T-helper 2 cell (primary cell): ENCODE measurements around the gene EMC9.
"Not testable (repeated sequence)": the region's sequence is repeated elsewhere in the genome, so short reads cannot be mapped to it uniquely, and the experiment has no call there.

Source experiments
- DNase-seq, 5 experiments: peaks; one replicate each; pipeline versions ENCODE4 v3.0.0 to v3.0.0-alpha.2; 2012 to 2022

EMC9 gene

GRCh38 chr14:24108336-24108874 is 33.0 kb downstream of the EMC9 start:
- no peak for DNase-seq

DNA sequence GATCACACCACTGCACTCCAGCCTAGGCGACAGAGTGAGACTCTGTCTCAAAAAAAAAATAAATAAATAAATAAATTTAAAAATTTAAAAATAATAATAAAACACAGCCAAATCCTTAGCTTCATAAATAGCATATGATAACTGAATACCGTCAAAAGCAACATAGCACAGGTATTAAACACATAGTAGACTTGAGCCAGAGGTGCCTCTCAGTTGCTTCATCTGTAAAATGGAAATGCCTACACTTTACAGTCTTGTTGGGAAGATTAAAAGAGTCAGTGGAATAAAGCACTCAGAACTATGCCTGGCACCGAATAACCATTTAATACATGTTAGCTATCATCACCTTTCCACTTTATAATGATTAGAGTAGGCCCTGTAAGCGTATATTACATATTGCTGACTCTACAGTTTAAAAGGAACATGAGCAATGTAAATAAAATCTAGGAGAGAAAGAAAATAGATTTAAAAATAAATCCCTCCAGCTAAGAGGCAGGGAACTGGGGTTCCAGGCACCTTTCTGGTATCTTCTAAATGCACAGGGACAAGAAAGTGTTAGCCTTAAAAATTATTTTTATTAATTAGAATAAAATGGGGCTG is 34.6 kb downstream of the EMC9 start:
- DNase-seq, result no peak

DNA sequence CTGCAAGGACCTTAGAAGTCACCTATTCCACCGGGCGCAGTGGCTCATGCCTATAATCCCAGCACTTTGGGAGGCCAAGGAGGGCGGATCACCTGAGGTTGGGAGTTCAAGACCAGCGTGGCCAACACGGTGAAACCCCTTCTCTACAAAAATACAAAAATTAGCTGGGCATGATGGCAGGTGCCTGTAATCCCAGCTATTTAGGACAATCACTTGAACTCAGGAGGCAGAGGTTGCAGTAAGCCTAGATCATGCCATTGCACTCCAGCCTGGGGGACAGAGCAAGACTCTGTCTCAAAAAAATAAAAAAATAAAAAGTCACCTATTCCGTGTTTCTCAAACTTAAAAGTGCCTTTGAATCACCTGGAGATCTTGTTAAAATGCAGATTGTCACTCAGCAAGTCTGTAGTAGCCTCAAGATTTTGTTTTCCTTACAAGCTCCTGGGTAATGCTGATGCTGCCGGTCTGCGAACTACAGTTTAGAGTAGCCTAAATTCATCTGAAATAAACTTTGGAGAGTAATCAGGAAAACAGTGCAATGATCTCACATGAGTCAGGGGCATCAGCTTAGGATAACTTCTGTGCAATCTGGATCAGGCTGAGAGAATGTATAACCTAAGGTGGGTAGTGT is 35.7 kb downstream of the EMC9 start:
- DNase-seq, result not testable (repeated sequence)

DNA sequence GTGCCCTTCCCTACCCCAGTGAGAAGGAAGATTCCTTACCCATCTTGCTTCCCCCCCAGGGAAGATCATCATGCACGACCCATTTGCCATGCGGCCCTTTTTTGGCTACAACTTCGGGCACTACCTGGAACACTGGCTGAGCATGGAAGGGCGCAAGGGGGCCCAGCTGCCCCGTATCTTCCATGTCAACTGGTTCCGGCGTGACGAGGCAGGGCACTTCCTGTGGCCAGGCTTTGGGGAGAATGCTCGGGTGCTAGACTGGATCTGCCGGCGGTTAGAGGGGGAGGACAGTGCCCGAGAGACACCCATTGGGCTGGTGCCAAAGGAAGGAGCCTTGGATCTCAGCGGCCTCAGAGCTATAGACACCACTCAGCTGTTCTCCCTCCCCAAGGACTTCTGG is 37.9 kb downstream of the EMC9 start:
- no peak for DNase-seq

- no peak for DNase-seq
Measured at GRCh38 chr14:24102357-24103048, 38.9 kb downstream of the EMC9 start.

GRCh38 chr14:24100982-24101494 is 40.4 kb downstream of the EMC9 start:
- DNase-seq, result no peak

DNA sequence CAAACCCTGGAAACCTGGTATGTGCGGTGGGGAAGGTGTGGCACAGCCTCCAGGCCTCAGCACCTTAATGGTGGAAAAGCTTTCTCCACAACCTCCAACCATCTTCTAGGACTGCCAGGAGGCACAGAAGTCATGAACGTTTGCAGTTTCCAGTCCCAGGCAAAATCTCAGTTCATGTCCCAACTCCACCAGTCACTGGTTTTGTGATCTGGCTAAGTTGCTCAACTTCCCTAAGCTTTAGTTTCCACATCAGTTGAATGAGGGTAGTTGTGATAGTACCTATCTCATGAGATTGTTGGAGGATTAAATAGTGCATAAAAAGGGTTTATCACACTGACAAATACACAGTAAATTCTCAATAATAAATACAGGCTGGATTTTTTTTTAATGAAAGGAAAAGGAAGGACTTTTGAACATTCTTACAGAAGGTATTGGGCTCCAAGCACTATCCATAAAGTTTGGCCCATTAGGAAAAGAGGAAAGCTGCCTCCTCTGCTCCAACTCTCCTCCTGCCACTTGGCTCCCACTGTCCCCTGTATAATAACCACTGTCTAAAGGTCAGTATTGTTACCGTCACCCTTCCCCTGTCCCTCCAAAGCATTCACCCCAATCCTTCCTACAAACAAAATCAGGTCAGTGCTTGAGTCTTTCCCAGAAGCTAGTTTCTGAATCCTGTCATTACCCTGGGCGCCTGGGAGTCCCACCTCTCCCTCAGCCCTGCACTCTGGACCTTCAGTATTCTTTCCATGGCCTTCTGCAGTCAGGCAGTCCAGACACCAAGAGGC is 41.0 kb downstream of the EMC9 start:
- no peak for DNase-seq

DNA sequence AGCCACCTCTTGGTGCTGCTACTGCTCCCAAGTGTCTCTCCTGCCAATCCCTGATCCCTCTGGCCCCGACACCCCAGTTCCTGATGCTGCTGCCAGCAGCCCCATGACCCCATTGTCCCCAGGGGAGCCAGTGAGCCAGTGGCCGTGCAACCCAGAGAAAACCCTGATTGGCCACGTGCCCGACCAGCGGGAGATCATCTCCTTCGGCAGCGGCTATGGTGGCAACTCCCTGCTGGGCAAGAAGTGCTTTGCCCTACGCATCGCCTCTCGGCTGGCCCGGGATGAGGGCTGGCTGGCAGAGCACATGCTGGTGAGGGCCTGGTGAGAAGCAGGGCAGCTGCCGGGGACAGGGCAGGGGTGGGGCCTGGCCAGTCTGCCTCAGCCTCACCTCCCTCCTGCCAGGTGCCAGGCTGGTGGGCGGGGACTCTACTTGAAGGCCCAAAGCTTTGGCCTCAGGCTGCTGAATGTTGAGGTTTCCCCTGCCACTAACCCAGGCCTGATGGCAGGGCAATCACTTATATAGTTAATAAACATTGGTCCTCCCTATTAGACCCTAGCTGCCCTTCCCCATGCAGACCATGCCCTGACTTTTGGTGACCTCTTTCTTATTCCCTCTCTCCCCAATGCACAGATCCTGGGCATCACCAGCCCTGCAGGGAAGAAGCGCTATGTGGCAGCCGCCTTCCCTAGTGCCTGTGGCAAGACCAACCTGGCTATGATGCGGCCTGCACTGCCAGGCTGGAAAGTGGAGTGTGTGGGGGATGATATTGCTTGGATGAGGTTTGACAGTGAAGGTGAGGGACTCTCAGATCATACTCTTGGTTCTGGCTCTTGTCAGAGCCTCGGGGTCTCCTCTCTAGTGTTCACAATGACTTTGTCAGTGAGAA is 42.2 kb downstream of the EMC9 start:
- DNase-seq, result no peak

DNA sequence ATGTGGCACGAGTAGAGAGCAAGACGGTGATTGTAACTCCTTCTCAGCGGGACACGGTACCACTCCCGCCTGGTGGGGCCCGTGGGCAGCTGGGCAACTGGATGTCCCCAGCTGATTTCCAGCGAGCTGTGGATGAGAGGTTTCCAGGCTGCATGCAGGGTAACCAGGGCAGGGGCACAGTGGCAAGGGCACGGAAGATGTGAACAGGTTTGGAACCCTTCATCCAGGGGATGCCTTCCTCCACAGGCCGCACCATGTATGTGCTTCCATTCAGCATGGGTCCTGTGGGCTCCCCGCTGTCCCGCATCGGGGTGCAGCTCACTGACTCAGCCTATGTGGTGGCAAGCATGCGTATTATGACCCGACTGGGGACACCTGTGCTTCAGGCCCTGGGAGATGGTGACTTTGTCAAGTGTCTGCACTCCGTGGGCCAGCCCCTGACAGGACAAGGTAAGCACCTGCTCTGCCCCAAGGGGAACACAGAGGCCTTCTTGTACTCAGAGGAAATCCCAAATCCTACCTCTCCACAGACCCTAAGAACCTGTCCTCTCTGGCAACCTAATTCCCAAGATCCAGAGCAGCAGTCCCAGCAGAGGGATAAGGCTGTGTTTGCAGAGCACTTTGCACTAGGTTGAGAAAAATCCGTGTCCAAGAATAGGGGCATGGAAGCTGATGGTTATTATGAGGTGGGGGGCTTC is 43.0 kb downstream of the EMC9 start:
- DNase-seq, result no peak

DNA sequence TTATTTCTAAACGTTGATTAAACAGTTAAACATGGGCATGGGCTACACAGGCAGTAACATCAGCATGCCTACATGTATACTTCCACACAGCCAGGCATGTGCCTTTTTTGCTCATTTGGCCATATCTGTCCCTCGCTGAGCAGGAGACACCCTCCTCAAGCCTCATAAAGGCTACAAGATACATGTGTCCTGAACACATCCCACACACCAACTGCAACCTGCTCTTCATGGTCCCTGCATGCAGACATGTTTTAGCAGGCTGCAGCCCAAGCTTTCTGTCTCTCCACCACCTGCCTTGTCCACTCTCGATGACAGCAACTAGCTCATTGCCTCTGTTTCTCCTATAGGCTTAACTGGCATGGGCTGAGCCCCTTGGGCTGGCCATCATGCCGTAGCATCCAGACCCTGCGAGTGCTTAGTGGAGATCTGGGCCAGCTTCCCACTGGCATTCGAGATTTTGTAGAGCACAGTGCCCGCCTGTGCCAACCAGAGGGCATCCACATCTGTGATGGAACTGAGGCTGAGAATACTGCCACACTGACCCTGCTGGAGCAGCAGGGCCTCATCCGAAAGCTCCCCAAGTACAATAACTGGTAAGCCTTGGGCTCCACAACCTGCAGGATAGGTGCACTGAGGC is 44.7 kb downstream of the EMC9 start:
- DNase-seq, result no peak

- peak in 2 of 5 experiments; percentile 49 to 82 for DNase-seq
Measured at GRCh38 chr14:24095271-24096068, 45.9 kb downstream of the EMC9 start.

DNA sequence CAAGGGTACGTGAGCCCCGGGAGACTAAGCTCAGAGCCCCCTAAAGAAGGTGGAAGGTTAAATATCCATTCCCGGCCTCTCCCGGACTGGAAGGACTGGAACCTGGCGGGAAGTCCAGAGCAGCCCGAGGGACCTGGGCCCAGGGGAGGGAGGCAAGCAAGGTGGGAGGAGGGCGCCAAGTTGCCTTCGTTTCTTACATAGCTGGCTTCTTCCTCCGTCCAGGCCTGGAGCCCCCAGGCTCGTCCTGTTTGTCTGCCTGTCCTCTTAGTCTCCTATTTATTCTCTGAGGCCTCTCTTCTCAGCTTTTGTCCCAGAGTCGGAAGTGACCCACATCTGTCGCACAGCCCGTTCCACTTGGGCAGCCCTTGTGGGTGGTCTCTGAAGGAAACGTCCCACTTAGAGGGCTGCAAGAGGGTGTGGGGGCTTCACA is 46.5 kb downstream of the EMC9 start:
- DNase-seq, result peak in 1 of 5 experiments; percentile 30

DNA sequence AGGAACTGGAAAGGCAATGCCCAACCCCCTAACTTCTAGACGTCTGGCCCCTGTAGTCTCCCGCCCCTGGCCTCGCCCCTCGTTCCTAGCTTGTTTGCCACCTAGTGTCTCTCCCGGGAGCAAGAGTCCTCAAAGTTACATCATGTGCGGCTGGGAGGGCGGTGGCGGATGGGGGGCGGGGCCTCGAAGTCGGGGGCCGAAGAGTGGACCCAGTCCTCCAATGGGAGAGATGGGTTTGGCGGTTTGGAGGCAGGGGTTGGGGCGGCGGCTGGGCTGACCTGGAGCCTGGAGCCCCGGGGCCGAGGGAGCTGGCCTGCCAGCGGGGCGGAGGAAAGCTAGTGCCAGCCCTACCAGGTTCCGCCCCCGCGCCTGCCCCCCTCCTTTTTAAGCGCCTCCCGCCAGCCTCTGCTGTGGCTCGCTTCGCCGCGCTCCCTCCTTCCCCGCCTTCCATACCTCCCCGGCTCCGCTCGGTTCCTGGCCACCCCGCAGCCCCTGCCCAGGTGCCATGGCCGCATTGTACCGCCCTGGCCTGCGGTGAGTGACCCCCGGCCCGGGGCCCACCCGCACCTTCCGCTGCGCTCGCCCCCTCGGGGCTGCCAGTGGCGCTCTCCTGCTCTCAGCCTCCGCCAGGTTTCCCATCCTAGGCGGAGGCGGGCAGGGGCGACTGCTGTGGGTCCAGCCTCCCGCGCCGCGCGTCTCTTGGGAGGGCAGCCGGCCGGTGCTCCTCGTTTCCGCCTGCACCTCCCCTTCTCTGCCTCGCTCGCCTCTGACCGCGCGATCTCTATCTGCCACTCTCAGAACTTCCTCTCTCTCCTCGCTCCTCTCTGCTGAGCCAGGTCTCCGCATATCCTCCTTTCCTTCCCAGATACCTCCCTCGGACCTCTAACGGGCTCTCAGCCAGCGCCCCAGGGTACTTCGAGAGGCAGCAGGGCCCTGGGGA is 47.2 kb downstream of the EMC9 start, which contains the start of gene PCK2:
Gene PCK2, plus strand, starts transcription at position 411 of the 940 bp plus-strand sequence. Its CDS starts 95 bp downstream, at position 506.
- peak; percentile 46 to 86 (median 62) for DNase-seq

- DNase-seq, result no peak
Measured at GRCh38 chr14:24093207-24093900, 48.0 kb downstream of the EMC9 start.

GRCh38 chr14:24092505-24093206 is 48.7 kb downstream of the EMC9 start:
- DNase-seq, result no peak

DNA sequence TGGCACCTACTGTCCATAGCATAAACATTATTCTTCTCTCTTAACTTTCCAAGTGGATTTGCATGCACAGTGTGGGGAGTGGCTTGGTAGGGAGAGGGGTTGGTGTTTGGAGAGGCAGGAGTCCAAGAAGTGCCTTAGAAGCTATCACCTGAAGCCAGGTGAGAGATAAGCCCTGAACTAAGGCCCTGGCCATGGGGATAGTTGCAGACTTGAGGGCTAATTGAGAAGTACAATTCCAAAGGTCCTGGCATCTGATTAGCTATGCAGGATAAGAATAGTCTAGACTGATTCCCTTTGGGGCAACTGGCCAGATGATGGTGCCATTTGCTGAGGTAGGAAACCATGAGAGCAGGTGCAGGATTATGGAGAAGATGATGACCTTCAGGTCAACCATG is 49.3 kb downstream of the EMC9 start:
- no peak for DNase-seq

- DNase-seq, result no peak
Measured at GRCh38 chr14:24089890-24090289, 51.5 kb downstream of the EMC9 start.
